ENCODE measurements around the gene FAM199X.

- TF ChIP-seq ASH2L (IDR thresholded peaks at IDR 0.05; ENCODE audit: low read length) (no peak), CTCF (IDR thresholded peaks at IDR 0.05; ENCODE audit: control extremely low read depth in 1 of 3, insufficient read depth in 1 of 3, low read depth in 1 of 3, low read length in 3 of 3) (no peak), POLR2A (IDR thresholded peaks at IDR 0.05; ENCODE audit: control extremely low read depth in 1 of 2, low read depth in 2 of 2, low read length in 2 of 2) (no peak), CEBPB (IDR thresholded peaks at IDR 0.05; ENCODE audit: low read depth, low read length) (no peak), MAFK (IDR thresholded peaks at IDR 0.05; ENCODE audit: low read depth, low read length) (no peak), NANOG (IDR thresholded peaks at IDR 0.05; ENCODE audit: insufficient read depth, low read depth, low read length, poor library complexity, severe bottlenecking) (no peak), SP2 (IDR thresholded peaks at IDR 0.05; ENCODE audit: low read length) (no peak), EZH2 (IDR thresholded peaks at IDR 0.05; ENCODE audit: low read depth, low read length, severe bottlenecking) (no peak), FOSL1 (IDR thresholded peaks at IDR 0.05; ENCODE audit: insufficient read depth, low read depth, low read length) (no peak), ATF2 (IDR thresholded peaks at IDR 0.05; ENCODE audit: low read length) (no peak), HDAC2 (IDR thresholded peaks at IDR 0.05; ENCODE audit: borderline replicate concordance in 1 of 2, low read depth in 2 of 2, low read length in 2 of 2) (no peak), POLR2AphosphoS5 (IDR thresholded peaks at IDR 0.05; ENCODE audit: low read depth, low read length) (no peak)
Measured at GRCh38 chrX:104130808-104131207, 35.4 kb upstream of the FAM199X start.

All from H1 (cell line).